Suprapubic skin (tissue), 4 donors: ENCODE measurements around the gene CRY2. TPM values are rescaled to one million over a fixed set of nuclear protein-coding genes. Genes with fewer than 3 reads are reported as not detected.

Experiments used
- DNase-seq, 2 donors: peaks; one replicate each; pipeline ENCODE4 v3.0.0-alpha.2; 2019; ENCODE audit warnings: low spot score in 2 of 2
- H3K27ac ChIP-seq: fragments of 200-600 bp; sonication (generic); one replicate; pipeline ENCODE4 v1.5.1; 2019
- H3K27me3 ChIP-seq: fragments of 200-600 bp; sonication (generic); one replicate; pipeline ENCODE4 v1.5.1; 2019
- H3K36me3 ChIP-seq: fragments of 200-600 bp; sonication (generic); one replicate; pipeline ENCODE4 v1.5.1; 2019
- H3K4me1 ChIP-seq: fragments of 200-600 bp; sonication (generic); one replicate; pipeline ENCODE4 v1.5.1; 2019
- H3K4me3 ChIP-seq: fragments of 200-600 bp; sonication (generic); one replicate; pipeline ENCODE4 v1.5.1; 2019; ENCODE audit warnings: mild to moderate bottlenecking
- H3K9me3 ChIP-seq: fragments of 200-600 bp; sonication (generic); one replicate; pipeline ENCODE4 v1.5.1; 2019
- CTCF ChIP-seq, 2 donors: fragments of 200-600 bp in 1 of 2; fragments of 450-650 bp in 1 of 2; sonication (generic) in 1 of 2; IDR thresholded peaks; one replicate each; pipeline ENCODE4 v1.5.1; 2016 to 2019; ENCODE audit warnings: antibody characterized with exemption in 2 of 2, mild to moderate bottlenecking in 1 of 2, moderate library complexity in 1 of 2
- EP300 ChIP-seq: sonication (generic); formaldehyde crosslinking; IDR thresholded peaks from one replicate; pipeline ENCODE4 v1.6.1; 2017; ENCODE audit warnings: antibody characterized with exemption
- POLR2A ChIP-seq, 2 donors: fragments of 450-650 bp; IDR thresholded peaks; one replicate each; pipeline ENCODE4 v1.6.1; 2017; ENCODE audit warnings: antibody characterized with exemption in 2 of 2, mild to moderate bottlenecking in 2 of 2, moderate library complexity in 2 of 2
- POLR2AphosphoS5 ChIP-seq, 3 donors: sonication (generic); formaldehyde crosslinking; IDR thresholded peaks; one replicate each; pipeline ENCODE4 v1.6.1; 2017; ENCODE audit warnings: antibody characterized with exemption in 3 of 3
- WGBS: methylation state at CpG from one replicate; pipeline ENCODE4 v1.1.5; 2018; 5-methylcytosine and 5-hydroxymethylcytosine counted together
- total RNA-seq, 4 donors: library from RNA; depleted of rRNA; stranded (reverse); fragments of >200 nt; gene quantifications; one replicate each; pipeline ENCODE4 v1.1.0, GENCODE V29; 2016

The CRY2 gene
- total RNA-seq, 4 donors from 2014 or later, result 86.1 to 141 (median 93.4) TPM

- H3K4me3 ChIP-seq, result no peak overlapping the region
- peaks cover 14% of the 10 kb centered on the region for H3K36me3 ChIP-seq
- no peak for DNase-seq
- H3K9me3 ChIP-seq, result no peaks in the 10 kb centered on the region
- WGBS, result 43% methylated on average over 1 of the region's 1 CpG
- TF ChIP-seq EP300 (no peak), CTCF (IDR thresholded peaks at IDR 0.05) (no peak), POLR2AphosphoS5 (IDR thresholded peaks at IDR 0.05) (no peak), POLR2A (IDR thresholded peaks at IDR 0.05) (no peak)
- H3K27ac ChIP-seq, result peak overlapping the region; percentile 52
- H3K27me3 ChIP-seq, result no peaks in the 10 kb centered on the region
- peaks cover 93% of the 10 kb centered on the region for H3K4me1 ChIP-seq
These were observed 5.4 kb downstream of the CRY2 start for GRCh38 chr11:45852712-45853101.

DNA sequence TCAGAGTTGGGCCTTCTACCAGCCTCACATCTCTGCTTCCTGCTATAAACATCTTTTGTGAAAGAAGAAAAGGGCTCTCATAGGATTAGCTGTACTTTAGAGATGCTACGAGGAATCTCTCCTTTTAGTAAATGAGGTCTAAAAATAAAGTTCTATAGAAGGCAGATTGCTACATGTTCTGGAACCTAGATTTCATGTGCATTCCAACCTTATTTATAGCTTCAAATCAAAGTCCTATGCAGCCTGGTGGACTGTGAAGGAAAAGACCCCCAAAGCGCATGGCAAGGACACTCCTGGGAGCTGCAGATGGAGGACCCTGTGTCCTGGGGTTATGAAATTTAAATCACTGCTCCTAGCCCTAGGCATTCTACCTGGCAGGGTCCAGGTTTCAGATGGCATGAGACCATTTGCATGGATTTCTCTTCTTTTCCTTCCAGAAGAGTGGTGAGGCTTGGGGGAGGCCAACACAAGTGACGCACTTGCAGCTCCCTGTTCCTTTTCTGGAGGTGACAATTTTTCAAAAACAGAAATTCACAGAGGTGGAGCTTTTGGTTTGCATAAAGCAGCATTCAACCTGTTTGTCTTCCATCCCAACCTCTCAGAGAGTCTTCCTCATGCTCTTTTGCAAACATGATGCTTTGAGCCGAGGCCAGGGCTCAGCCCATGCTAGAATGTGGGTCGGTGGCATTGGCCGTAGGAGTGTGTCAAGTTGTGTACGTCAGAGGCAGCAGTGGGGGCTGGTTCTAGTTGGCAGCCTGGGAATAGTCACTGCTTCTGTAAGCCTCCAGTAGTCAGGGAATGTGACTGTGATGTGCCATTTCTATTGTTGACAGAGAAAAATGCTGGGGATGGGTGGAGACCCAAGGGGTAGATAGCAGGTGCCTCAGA is 6.3 kb downstream of the CRY2 start:
- Histone ChIP-seq H3K27ac (peak overlapping the region; percentile 5), H3K9me3 (no peaks in the 10 kb centered on the region), H3K4me1 (peaks cover 96% of the 10 kb centered on the region), H3K4me3 (no peak overlapping the region), H3K36me3 (peaks cover 14% of the 10 kb centered on the region), H3K27me3 (no peaks in the 10 kb centered on the region)
- no peak for TF ChIP-seq EP300
- no peak for TF ChIP-seq POLR2A (IDR thresholded peaks at IDR 0.05)
- no peak for TF ChIP-seq POLR2AphosphoS5 (IDR thresholded peaks at IDR 0.05)
- no peak for TF ChIP-seq CTCF (IDR thresholded peaks at IDR 0.05)
- no peak for DNase-seq
- WGBS, result 70% methylated on average over 7 of the region's 7 CpGs

DNA sequence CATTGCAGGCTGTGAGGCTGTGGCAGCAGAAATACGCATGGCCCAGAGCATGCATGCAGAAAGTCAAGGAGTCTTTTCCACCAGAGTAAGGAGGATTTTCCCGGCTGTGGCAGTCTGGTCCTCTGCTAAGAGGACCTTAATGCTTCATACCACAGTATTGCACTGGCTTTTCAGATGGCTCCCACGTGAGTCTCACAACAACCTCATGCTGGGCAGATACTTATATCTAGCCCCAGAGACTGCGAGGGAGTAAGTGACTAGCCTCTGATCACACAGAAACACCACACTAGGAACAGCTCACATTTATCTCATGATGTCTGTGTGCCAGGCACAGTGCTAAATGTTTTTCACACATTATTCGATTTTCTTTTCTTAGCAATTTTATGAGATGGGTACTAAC is 8.0 kb downstream of the CRY2 start:
- DNase-seq, result no peak
- H3K4me1 ChIP-seq, result peaks cover 96% of the 10 kb centered on the region
- H3K9me3 ChIP-seq, result no peaks in the 10 kb centered on the region
- H3K27me3 ChIP-seq, result no peaks in the 10 kb centered on the region
- peak overlapping the region; percentile 90 for H3K27ac ChIP-seq
- 73% methylated on average over 4 of the region's 5 CpGs for WGBS
- TF ChIP-seq POLR2A (IDR thresholded peaks at IDR 0.05), result no peak
- no peak for TF ChIP-seq CTCF (IDR thresholded peaks at IDR 0.05)
- TF ChIP-seq POLR2AphosphoS5 (IDR thresholded peaks at IDR 0.05), result no peak
- no peak for TF ChIP-seq EP300
- H3K4me3 ChIP-seq, result no peak overlapping the region
- H3K36me3 ChIP-seq, result peaks cover 14% of the 10 kb centered on the region

DNA sequence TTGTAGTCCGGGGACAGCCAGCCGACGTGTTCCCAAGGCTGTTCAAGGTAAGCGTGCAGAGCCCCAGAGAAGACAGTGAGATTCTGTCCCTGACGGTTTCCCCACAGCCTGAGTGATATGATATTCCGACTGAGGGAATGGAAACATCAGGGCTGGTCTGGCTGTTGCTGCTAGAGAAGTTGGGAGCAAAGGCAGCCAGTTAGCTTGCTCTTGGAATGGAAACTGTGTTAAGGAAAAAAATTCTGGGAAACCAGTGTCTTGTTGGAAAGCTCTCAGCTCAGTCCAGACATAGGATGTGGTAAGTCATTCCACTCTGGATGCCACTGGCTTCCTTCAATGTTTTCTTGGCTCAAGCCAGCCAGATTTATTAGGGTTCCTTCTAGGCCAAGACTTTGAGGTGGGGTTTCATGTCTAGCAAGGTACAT is 8.8 kb downstream of the CRY2 start:
- Histone ChIP-seq H3K4me1 (peaks cover 93% of the 10 kb centered on the region), H3K36me3 (peaks cover 22% of the 10 kb centered on the region), H3K27ac (peak overlapping the region; percentile 90), H3K4me3 (no peak overlapping the region), H3K9me3 (no peaks in the 10 kb centered on the region), H3K27me3 (no peaks in the 10 kb centered on the region)
- DNase-seq, result no peak
- no peak for TF ChIP-seq EP300
- TF ChIP-seq POLR2AphosphoS5 (IDR thresholded peaks at IDR 0.05), result peak in 1 of 3 donors; percentile 11
- WGBS, result 70% methylated on average over 5 of the region's 6 CpGs

DNA sequence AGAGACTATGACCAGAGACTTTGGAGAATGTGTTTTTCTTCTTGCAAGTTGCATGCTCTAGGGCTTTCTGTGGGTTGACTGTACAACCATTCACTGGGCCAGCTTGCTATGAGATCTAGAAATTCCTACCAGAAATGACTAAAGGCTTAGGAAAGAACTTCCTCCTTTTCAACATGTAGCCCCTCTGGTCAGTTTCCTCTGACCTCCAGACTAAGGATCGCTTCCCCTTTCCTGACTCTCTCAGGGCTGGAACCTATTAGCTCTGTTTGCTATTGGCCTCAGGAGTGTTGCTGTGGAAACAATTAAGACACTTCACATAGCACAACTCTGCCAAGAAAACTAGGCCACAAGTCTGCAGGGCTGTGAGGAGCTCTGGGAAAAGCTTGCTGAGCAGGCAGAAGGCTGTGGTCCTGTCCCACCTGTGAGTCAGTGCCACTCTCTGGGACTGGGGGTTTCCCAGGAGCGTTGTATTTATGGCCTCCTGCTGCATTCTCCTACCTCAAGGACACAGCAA is 10.7 kb downstream of the CRY2 start:
- Histone ChIP-seq H3K27me3 (no peaks in the 10 kb centered on the region), H3K36me3 (peaks cover 41% of the 10 kb centered on the region), H3K4me3 (peak overlapping the region; percentile 7), H3K4me1 (peaks cover 73% of the 10 kb centered on the region), H3K27ac (peak overlapping the region; percentile 90), H3K9me3 (no peaks in the 10 kb centered on the region)
- TF ChIP-seq CTCF (IDR thresholded peaks at IDR 0.05) (no peak), POLR2A (IDR thresholded peaks at IDR 0.05) (peak in 1 of 2 donors; percentile 39), POLR2AphosphoS5 (IDR thresholded peaks at IDR 0.05) (peak in 2 of 3 donors; percentile 42 to 76), EP300 (no peak)
- WGBS, result 13% methylated on average over 2 of the region's 2 CpGs
- peak in 1 of 2 donors; percentile 84 for DNase-seq
